HepG2 (cell line): ENCODE data around the gene NME1. TPM values are rescaled to one million over a fixed set of nuclear protein-coding genes. Genes with fewer than 3 reads are reported as not detected.

Experiments
- DNMT1 ChIP-seq: sonication (generic); formaldehyde crosslinking; IDR thresholded peaks from 2 replicates; pipeline ENCODE4 v1.5.1; 2020; ENCODE audit warnings: mild to moderate bottlenecking, missing genetic modification reagents
- FOXC1 ChIP-seq: sonication (generic); formaldehyde crosslinking; IDR thresholded peaks from 2 replicates; pipeline ENCODE4 v1.8.0; 2022; ENCODE audit warnings: mild to moderate bottlenecking, missing genetic modification reagents, borderline replicate concordance
- RAD21 ChIP-seq: fragments of 450-650 bp; formaldehyde crosslinking; IDR thresholded peaks from 2 replicates; pipeline ENCODE4 v1.5.0; 2020; ENCODE audit warnings: mild to moderate bottlenecking
- RCOR2 ChIP-seq: IDR thresholded peaks from 2 replicates; pipeline ENCODE4 v1.6.1; 2016; ENCODE audit warnings: missing biosample characterization, missing genetic modification reagents
- ZNF12 ChIP-seq: sonication (generic); formaldehyde crosslinking; IDR thresholded peaks from 2 replicates; pipeline ENCODE4 v1.5.0; 2020; ENCODE audit warnings: missing genetic modification reagents
- ZNF550 ChIP-seq: sonication (generic); formaldehyde crosslinking; IDR thresholded peaks from 2 replicates; pipeline ENCODE4 v1.4.0; 2020; ENCODE audit warnings: mild to moderate bottlenecking, missing genetic modification reagents, borderline replicate concordance
- polyA plus RNA-seq, 8 experiments: library from polyadenylated mRNA; depleted of rRNA in 3 of 8; stranded (reverse) in 7 of 8; unstranded in 1 of 8; fragments of >200 nt; fragmentation: Illumina TruSeq in 4 of 8; extraction: Trizol in 4 of 8; gene quantifications; 2 replicates each; pipeline versions ENCODE4 v1.2.1 to v1.2.3, GENCODE V29; 2011 to 2016; ENCODE audit warnings: low read depth in 4 of 8, missing spikeins in 1 of 8, mixed read lengths in 1 of 8; ENCODE audit not compliant: insufficient read depth in 1 of 8
- total RNA-seq, 5 experiments: library from RNA; depleted of rRNA; stranded (reverse); fragments of >200 nt; fragmentation: Illumina TruSeq; extraction: Trizol; gene quantifications; 2 replicates each; pipeline ENCODE4 v1.2.3, GENCODE V29; 2016; ENCODE audit warnings: low read depth in 1 of 5
- TF ChIP-seq, protein P1 (sequence below): sonication (generic); formaldehyde crosslinking; IDR thresholded peaks from one replicate; pipeline ENCODE4 v1.5.1; 2020; ENCODE audit warnings: mild to moderate bottlenecking, missing genetic modification reagents; ENCODE audit errors: not compliant biosample characterization
- TF ChIP-seq, protein P2 (sequence below): sonication (generic); formaldehyde crosslinking; IDR thresholded peaks from 2 replicates; pipeline ENCODE4 v1.5.1; 2020; ENCODE audit warnings: missing genetic modification reagents, mild to moderate bottlenecking, borderline replicate concordance
- TF ChIP-seq, protein P3 (sequence below): sonication (generic); formaldehyde crosslinking; IDR thresholded peaks from 2 replicates; pipeline ENCODE4 v1.9.0; 2022; ENCODE audit warnings: missing genetic modification reagents, mild to moderate bottlenecking, borderline replicate concordance
- TF ChIP-seq, protein P4 (sequence below): sonication (generic); formaldehyde crosslinking; IDR thresholded peaks from 2 replicates; pipeline ENCODE4 v1.4.0; 2020; ENCODE audit warnings: missing genetic modification reagents, borderline replicate concordance

The NME1 gene
- total and polyA plus RNA-seq, 2 of the 13 experiments (the other 11 are each of a cell fraction or from before 2014, with no cell fraction given), result 295 to 516 TPM

- TF ChIP-seq, protein P1, sequence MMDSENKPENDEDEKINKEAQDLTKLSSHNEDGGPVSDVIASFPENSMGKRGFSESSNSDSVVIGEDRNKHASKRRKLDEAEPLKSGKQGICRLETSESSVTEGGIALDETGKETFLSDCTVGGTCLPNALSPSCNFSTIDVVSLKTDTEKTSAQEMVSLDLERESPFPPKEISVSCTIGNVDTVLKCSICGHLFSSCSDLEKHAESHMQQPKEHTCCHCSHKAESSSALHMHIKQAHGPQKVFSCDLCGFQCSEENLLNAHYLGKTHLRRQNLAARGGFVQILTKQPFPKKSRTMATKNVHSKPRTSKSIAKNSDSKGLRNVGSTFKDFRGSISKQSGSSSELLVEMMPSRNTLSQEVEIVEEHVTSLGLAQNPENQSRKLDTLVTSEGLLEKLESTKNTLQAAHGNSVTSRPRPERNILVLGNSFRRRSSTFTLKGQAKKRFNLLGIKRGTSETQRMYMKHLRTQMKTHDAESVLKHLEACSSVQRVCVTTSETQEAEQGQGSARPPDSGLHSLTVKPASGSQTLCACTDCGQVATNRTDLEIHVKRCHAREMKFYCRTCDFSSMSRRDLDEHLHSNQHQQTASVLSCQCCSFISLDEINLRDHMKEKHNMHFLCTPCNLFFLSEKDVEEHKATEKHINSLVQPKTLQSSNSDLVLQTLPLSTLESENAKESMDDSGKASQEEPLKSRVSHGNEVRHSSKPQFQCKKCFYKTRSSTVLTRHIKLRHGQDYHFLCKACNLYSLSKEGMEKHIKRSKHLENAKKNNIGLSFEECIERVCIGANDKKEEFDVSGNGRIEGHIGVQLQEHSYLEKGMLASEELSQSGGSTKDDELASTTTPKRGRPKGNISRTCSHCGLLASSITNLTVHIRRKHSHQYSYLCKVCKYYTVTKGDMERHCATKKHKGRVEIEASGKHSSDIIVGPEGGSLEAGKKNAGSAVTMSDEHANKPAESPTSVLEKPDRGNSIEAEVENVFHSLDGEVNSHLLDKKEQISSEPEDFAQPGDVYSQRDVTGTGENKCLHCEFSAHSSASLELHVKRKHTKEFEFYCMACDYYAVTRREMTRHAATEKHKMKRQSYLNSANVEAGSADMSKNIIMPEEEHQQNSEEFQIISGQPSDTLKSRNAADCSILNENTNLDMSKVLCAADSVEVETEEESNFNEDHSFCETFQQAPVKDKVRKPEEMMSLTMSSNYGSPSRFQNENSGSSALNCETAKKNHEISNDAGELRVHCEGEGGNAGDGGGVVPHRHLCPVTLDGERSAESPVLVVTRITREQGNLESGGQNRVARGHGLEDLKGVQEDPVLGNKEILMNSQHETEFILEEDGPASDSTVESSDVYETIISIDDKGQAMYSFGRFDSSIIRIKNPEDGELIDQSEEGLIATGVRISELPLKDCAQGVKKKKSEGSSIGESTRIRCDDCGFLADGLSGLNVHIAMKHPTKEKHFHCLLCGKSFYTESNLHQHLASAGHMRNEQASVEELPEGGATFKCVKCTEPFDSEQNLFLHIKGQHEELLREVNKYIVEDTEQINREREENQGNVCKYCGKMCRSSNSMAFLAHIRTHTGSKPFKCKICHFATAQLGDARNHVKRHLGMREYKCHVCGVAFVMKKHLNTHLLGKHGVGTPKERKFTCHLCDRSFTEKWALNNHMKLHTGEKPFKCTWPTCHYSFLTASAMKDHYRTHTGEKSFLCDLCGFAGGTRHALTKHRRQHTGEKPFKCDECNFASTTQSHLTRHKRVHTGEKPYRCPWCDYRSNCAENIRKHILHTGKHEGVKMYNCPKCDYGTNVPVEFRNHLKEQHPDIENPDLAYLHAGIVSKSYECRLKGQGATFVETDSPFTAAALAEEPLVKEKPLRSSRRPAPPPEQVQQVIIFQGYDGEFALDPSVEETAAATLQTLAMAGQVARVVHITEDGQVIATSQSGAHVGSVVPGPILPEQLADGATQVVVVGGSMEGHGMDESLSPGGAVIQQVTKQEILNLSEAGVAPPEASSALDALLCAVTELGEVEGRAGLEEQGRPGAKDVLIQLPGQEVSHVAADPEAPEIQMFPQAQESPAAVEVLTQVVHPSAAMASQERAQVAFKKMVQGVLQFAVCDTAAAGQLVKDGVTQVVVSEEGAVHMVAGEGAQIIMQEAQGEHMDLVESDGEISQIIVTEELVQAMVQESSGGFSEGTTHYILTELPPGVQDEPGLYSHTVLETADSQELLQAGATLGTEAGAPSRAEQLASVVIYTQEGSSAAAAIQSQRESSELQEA (CRISPR knock-in tag), result peak; percentile 23
- TF ChIP-seq RAD21 (0 out of 2 replicates have a peak, but pooled peaks have one; percentile 11), DNMT1 (no peak), RCOR2 (CRISPR knock-in tag) (no peak), ZNF550 (CRISPR knock-in tag) (no peak), ZNF12 (CRISPR knock-in tag) (no peak), FOXC1 (CRISPR knock-in tag) (no peak)
- TF ChIP-seq, protein P2, sequence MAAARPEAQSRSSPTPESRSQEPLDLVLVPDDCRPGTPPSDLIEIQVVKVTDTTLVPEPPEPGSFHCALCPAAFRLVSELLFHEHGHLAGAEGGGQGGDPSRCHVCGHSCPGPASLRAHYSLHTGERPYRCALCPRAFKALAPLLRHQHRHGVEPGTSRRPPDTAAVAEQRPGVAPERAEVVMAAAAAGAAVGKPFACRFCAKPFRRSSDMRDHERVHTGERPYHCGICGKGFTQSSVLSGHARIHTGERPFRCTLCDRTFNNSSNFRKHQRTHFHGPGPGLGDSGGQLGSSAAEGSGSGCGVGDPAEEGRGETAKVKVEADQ (CRISPR knock-in tag), result no peak
- TF ChIP-seq, protein P3, sequence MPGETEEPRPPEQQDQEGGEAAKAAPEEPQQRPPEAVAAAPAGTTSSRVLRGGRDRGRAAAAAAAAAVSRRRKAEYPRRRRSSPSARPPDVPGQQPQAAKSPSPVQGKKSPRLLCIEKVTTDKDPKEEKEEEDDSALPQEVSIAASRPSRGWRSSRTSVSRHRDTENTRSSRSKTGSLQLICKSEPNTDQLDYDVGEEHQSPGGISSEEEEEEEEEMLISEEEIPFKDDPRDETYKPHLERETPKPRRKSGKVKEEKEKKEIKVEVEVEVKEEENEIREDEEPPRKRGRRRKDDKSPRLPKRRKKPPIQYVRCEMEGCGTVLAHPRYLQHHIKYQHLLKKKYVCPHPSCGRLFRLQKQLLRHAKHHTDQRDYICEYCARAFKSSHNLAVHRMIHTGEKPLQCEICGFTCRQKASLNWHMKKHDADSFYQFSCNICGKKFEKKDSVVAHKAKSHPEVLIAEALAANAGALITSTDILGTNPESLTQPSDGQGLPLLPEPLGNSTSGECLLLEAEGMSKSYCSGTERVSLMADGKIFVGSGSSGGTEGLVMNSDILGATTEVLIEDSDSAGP, result peak; percentile 60
- TF ChIP-seq, protein P4, sequence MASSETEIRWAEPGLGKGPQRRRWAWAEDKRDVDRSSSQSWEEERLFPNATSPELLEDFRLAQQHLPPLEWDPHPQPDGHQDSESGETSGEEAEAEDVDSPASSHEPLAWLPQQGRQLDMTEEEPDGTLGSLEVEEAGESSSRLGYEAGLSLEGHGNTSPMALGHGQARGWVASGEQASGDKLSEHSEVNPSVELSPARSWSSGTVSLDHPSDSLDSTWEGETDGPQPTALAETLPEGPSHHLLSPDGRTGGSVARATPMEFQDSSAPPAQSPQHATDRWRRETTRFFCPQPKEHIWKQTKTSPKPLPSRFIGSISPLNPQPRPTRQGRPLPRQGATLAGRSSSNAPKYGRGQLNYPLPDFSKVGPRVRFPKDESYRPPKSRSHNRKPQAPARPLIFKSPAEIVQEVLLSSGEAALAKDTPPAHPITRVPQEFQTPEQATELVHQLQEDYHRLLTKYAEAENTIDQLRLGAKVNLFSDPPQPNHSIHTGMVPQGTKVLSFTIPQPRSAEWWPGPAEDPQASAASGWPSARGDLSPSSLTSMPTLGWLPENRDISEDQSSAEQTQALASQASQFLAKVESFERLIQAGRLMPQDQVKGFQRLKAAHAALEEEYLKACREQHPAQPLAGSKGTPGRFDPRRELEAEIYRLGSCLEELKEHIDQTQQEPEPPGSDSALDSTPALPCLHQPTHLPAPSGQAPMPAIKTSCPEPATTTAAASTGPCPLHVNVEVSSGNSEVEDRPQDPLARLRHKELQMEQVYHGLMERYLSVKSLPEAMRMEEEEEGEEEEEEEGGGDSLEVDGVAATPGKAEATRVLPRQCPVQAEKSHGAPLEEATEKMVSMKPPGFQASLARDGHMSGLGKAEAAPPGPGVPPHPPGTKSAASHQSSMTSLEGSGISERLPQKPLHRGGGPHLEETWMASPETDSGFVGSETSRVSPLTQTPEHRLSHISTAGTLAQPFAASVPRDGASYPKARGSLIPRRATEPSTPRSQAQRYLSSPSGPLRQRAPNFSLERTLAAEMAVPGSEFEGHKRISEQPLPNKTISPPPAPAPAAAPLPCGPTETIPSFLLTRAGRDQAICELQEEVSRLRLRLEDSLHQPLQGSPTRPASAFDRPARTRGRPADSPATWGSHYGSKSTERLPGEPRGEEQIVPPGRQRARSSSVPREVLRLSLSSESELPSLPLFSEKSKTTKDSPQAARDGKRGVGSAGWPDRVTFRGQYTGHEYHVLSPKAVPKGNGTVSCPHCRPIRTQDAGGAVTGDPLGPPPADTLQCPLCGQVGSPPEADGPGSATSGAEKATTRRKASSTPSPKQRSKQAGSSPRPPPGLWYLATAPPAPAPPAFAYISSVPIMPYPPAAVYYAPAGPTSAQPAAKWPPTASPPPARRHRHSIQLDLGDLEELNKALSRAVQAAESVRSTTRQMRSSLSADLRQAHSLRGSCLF (CRISPR knock-in tag), result no peak
Measured at GRCh38 chr17:51121620-51122472, 31.5 kb upstream of the NME1 start (continued).
